Measurements from ENCODE around the gene BUD31.

BUD31 gene

DNA sequence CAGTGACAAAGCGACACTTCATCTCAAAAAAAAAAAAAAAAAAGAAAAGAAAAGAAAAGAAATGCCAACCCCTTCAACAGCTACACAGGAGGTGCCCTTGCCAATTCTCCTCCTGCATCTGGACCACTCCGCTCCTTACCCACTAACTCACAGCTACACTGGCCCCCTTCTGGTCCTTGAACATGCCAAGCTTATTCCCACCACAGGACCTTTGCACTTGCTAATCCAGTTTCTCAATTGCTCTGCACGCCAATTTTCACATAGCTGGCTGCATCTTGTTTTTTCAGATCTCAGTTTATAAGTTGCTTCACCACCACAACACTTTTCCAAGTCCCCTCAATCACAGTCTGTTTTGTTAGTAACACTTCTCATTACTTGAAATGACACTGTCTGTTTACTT, 5.9 kb upstream of the BUD31 start:
- peaks cover 35% of the 10 kb centered on the region for H3K79me2 ChIP-seq (ENCODE audit: control insufficient read depth, insufficient read depth, low read length)
- no peak overlapping the region for H2AK5ac ChIP-seq (ENCODE audit: low read length)
- no peak overlapping the region for H3K4me2 ChIP-seq (ENCODE audit: low read length)
- H2BK15ac ChIP-seq (replicated peaks; ENCODE audit: low read depth) = no peak overlapping the region
- no peak overlapping the region for H3K4me3 ChIP-seq (ENCODE audit: low read length)
- no peak overlapping the region for H3K56ac ChIP-seq (ENCODE audit: low read length)
- H2BK120ac ChIP-seq (ENCODE audit: low read depth, low read length) = no peak overlapping the region
- H3K79me1 ChIP-seq (ENCODE audit: low read length) = peaks cover 29% of the 10 kb centered on the region
- no peak overlapping the region for H3K23ac ChIP-seq (ENCODE audit: low read length)
- H3K4me1 ChIP-seq (ENCODE audit: control insufficient read depth, low read depth, low read length) = peaks cover 5% of the 10 kb centered on the region
- no peak overlapping the region for H4K8ac ChIP-seq (ENCODE audit: low read depth, low read length)
- no peaks in the 10 kb centered on the region for H3K27me3 ChIP-seq (ENCODE audit: insufficient read depth, low read length, poor library complexity)
- no peak overlapping the region for H3K9ac ChIP-seq (ENCODE audit: low read length)
- no peak overlapping the region for H3K4ac ChIP-seq (ENCODE audit: low read depth, low read length)
- H3K18ac ChIP-seq (ENCODE audit: low read length) = no peak overlapping the region
- H3K36me3 ChIP-seq (ENCODE audit: control insufficient read depth, insufficient read depth, low read length) = peaks cover 22% of the 10 kb centered on the region
- DNase-seq = no peak
- H3K27ac ChIP-seq (ENCODE audit: low read depth, low read length) = no peak overlapping the region
- no CpG with 5 or more reads among the region's 3 CpGs for whole genome bisulfite sequencing (ENCODE audit: extremely low coverage, insufficient coverage, low lambda C conversion rate)
- H2BK5ac ChIP-seq (ENCODE audit: low read length) = no peak overlapping the region
- H4K5ac ChIP-seq (ENCODE audit: low read length) = no peak overlapping the region

- WGBS (ENCODE audit: extremely low coverage, insufficient coverage, low lambda C conversion rate) = no CpG with 5 or more reads among the region's 5 CpGs
- Histone ChIP-seq H3K56ac (ENCODE audit: low read length) (no peak overlapping the region), H3K23ac (ENCODE audit: low read length) (no peak overlapping the region), H3K79me2 (ENCODE audit: control insufficient read depth, insufficient read depth, low read length) (peaks cover 40% of the 10 kb centered on the region), H2BK5ac (ENCODE audit: low read length) (no peak overlapping the region), H3K18ac (ENCODE audit: low read length) (no peak overlapping the region), H2AK5ac (ENCODE audit: low read length) (no peak overlapping the region), H3K9ac (ENCODE audit: low read length) (no peak overlapping the region), H3K36me3 (ENCODE audit: control insufficient read depth, insufficient read depth, low read length) (peaks cover 20% of the 10 kb centered on the region), H2BK120ac (ENCODE audit: low read depth, low read length) (no peak overlapping the region), H3K27ac (ENCODE audit: low read depth, low read length) (no peak overlapping the region), H3K4me3 (ENCODE audit: low read length) (no peak overlapping the region), H3K27me3 (ENCODE audit: insufficient read depth, low read length, poor library complexity) (no peaks in the 10 kb centered on the region), H3K4me1 (ENCODE audit: control insufficient read depth, low read depth, low read length) (peaks cover 5% of the 10 kb centered on the region), H3K4me2 (ENCODE audit: low read length) (no peak overlapping the region), H3K4ac (ENCODE audit: low read depth, low read length) (no peak overlapping the region), H2BK15ac (replicated peaks; ENCODE audit: low read depth) (no peak overlapping the region), H4K8ac (ENCODE audit: low read depth, low read length) (no peak overlapping the region), H3K79me1 (ENCODE audit: low read length) (peaks cover 29% of the 10 kb centered on the region), H4K5ac (ENCODE audit: low read length) (no peak overlapping the region)
- DNase-seq = no peak
These were observed 5.0 kb upstream of the BUD31 start for GRCh38 chr7:99403764-99404163.

DNA sequence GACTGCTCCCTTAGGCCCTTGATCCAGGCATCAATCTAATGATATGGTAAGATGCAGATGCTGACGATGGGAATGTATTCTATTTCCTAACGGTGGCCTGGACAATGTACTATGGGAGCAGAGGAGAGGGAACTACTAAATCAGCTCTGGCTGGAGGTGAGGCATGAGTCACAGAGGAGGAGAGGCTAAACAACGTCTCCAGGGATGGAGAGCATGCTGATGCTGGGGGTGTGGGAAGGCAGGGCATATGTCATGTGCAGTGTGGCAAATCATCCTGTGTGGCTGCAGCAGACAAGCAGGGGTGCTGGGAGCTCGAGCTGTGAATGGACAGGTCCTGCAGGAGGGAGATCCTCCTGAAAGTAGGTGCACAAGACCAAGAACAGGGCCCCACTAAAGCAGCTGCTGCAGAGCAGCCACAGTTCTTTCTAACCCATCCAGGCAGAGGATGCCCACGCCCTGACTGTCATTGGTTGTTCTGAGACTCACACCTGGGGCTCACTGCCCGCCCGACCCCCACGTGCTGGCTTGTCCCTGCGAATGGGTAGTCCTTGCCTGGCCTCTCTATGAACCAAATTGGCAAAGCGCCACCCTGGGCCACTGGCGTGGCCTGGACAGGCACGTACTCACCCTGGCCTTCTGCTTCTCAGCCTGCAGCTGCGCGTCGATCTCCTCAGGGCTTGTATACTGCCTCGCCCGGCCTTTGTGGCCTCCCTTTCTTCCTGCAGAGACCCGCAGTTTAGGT, 4.4 kb upstream of the BUD31 start:
- Histone ChIP-seq H3K4me3 (ENCODE audit: low read length) (no peak overlapping the region), H3K36me3 (ENCODE audit: control insufficient read depth, insufficient read depth, low read length) (peaks cover 17% of the 10 kb centered on the region), H3K27me3 (ENCODE audit: insufficient read depth, low read length, poor library complexity) (no peaks in the 10 kb centered on the region), H2BK15ac (replicated peaks; ENCODE audit: low read depth) (no peak overlapping the region), H3K79me1 (ENCODE audit: low read length) (peaks cover 30% of the 10 kb centered on the region), H3K4ac (ENCODE audit: low read depth, low read length) (no peak overlapping the region), H3K9ac (ENCODE audit: low read length) (no peak overlapping the region), H3K27ac (ENCODE audit: low read depth, low read length) (no peak overlapping the region), H4K5ac (ENCODE audit: low read length) (no peak overlapping the region), H2AK5ac (ENCODE audit: low read length) (no peak overlapping the region), H3K4me1 (ENCODE audit: control insufficient read depth, low read depth, low read length) (peaks cover 5% of the 10 kb centered on the region), H3K18ac (ENCODE audit: low read length) (no peak overlapping the region), H3K4me2 (ENCODE audit: low read length) (no peak overlapping the region), H2BK5ac (ENCODE audit: low read length) (no peak overlapping the region), H3K79me2 (ENCODE audit: control insufficient read depth, insufficient read depth, low read length) (peaks cover 46% of the 10 kb centered on the region), H4K8ac (ENCODE audit: low read depth, low read length) (no peak overlapping the region), H3K23ac (ENCODE audit: low read length) (no peak overlapping the region), H3K56ac (ENCODE audit: low read length) (no peak overlapping the region), H2BK120ac (ENCODE audit: low read depth, low read length) (no peak overlapping the region)
- no CpG with 5 or more reads among the region's 18 CpGs for WGBS (ENCODE audit: extremely low coverage, insufficient coverage, low lambda C conversion rate)
- no peak for DNase-seq

DNA sequence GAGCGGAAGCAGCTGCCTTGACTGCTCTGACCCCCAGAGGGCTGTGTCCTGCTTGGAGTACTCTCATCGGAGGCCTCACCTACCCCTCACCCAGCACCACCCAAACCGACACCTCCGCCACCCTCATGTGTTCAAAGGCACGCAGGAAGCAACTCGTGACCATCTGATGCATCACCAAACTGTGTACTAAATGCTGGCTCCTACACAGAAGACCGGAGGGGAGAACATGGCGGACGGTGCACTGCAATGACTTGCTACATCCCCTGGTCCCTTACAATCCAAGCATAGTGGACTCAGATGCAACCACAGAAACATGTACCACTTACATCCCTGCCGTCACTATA, 3.8 kb upstream of the BUD31 start:
- H2AK5ac ChIP-seq (ENCODE audit: low read length) = no peak overlapping the region
- H3K9ac ChIP-seq (ENCODE audit: low read length) = no peak overlapping the region
- no peak overlapping the region for H3K4me3 ChIP-seq (ENCODE audit: low read length)
- H3K79me2 ChIP-seq (ENCODE audit: control insufficient read depth, insufficient read depth, low read length) = peaks cover 51% of the 10 kb centered on the region
- H3K27ac ChIP-seq (ENCODE audit: low read depth, low read length) = no peak overlapping the region
- no peak overlapping the region for H3K18ac ChIP-seq (ENCODE audit: low read length)
- no peak overlapping the region for H2BK5ac ChIP-seq (ENCODE audit: low read length)
- H3K23ac ChIP-seq (ENCODE audit: low read length) = no peak overlapping the region
- no peak overlapping the region for H4K8ac ChIP-seq (ENCODE audit: low read depth, low read length)
- H3K4ac ChIP-seq (ENCODE audit: low read depth, low read length) = no peak overlapping the region
- no peak for DNase-seq
- peaks cover 17% of the 10 kb centered on the region for H3K36me3 ChIP-seq (ENCODE audit: control insufficient read depth, insufficient read depth, low read length)
- no peak overlapping the region for H4K5ac ChIP-seq (ENCODE audit: low read length)
- no peaks in the 10 kb centered on the region for H3K27me3 ChIP-seq (ENCODE audit: insufficient read depth, low read length, poor library complexity)
- no CpG with 5 or more reads among the region's 10 CpGs for WGBS (ENCODE audit: extremely low coverage, insufficient coverage, low lambda C conversion rate)
- H3K79me1 ChIP-seq (ENCODE audit: low read length) = peaks cover 31% of the 10 kb centered on the region
- H2BK15ac ChIP-seq (replicated peaks; ENCODE audit: low read depth) = no peak overlapping the region
- peaks cover 7% of the 10 kb centered on the region for H3K4me1 ChIP-seq (ENCODE audit: control insufficient read depth, low read depth, low read length)
- no peak overlapping the region for H2BK120ac ChIP-seq (ENCODE audit: low read depth, low read length)
- H3K56ac ChIP-seq (ENCODE audit: low read length) = no peak overlapping the region
- no peak overlapping the region for H3K4me2 ChIP-seq (ENCODE audit: low read length)

GRCh38 chr7:99406557-99406956, 2.2 kb upstream of the BUD31 start:
- Histone ChIP-seq H2BK120ac (ENCODE audit: low read depth, low read length) (no peak overlapping the region), H3K9ac (ENCODE audit: low read length) (peak overlapping the region; percentile 98), H3K4ac (ENCODE audit: low read depth, low read length) (no peak overlapping the region), H3K27ac (ENCODE audit: low read depth, low read length) (no peak overlapping the region), H3K4me2 (ENCODE audit: low read length) (no peak overlapping the region), H2BK15ac (replicated peaks; ENCODE audit: low read depth) (no peak overlapping the region), H3K4me1 (ENCODE audit: control insufficient read depth, low read depth, low read length) (peaks cover 7% of the 10 kb centered on the region), H3K23ac (ENCODE audit: low read length) (no peak overlapping the region), H3K56ac (ENCODE audit: low read length) (no peak overlapping the region), H3K27me3 (ENCODE audit: insufficient read depth, low read length, poor library complexity) (no peaks in the 10 kb centered on the region), H3K36me3 (ENCODE audit: control insufficient read depth, insufficient read depth, low read length) (peaks cover 14% of the 10 kb centered on the region), H3K4me3 (ENCODE audit: low read length) (no peak overlapping the region), H3K79me1 (ENCODE audit: low read length) (peaks cover 33% of the 10 kb centered on the region), H4K8ac (ENCODE audit: low read depth, low read length) (no peak overlapping the region), H4K5ac (ENCODE audit: low read length) (no peak overlapping the region), H3K18ac (ENCODE audit: low read length) (no peak overlapping the region), H2BK5ac (ENCODE audit: low read length) (no peak overlapping the region), H2AK5ac (ENCODE audit: low read length) (no peak overlapping the region), H3K79me2 (ENCODE audit: control insufficient read depth, insufficient read depth, low read length) (peaks cover 60% of the 10 kb centered on the region)
- no CpG with 5 or more reads among the region's 1 CpG for WGBS (ENCODE audit: extremely low coverage, insufficient coverage, low lambda C conversion rate)
- DNase-seq = no peak

GRCh38 chr7:99407872-99408378, 844 bp upstream of the BUD31 start:
- Histone ChIP-seq H2BK120ac (ENCODE audit: low read depth, low read length) (peak overlapping the region; percentile 37), H4K8ac (ENCODE audit: low read depth, low read length) (no peak overlapping the region), H3K4me1 (ENCODE audit: control insufficient read depth, low read depth, low read length) (peaks cover 7% of the 10 kb centered on the region), H3K27me3 (ENCODE audit: insufficient read depth, low read length, poor library complexity) (no peaks in the 10 kb centered on the region), H3K4ac (ENCODE audit: low read depth, low read length) (peak overlapping the region; percentile 93), H4K5ac (ENCODE audit: low read length) (no peak overlapping the region), H3K4me3 (ENCODE audit: low read length) (peak overlapping the region; percentile 98), H3K9ac (ENCODE audit: low read length) (peak overlapping the region; percentile 98), H3K79me1 (ENCODE audit: low read length) (peaks cover 31% of the 10 kb centered on the region), H2BK5ac (ENCODE audit: low read length) (peak overlapping the region; percentile 69), H3K27ac (ENCODE audit: low read depth, low read length) (peak overlapping the region; percentile 68), H3K4me2 (ENCODE audit: low read length) (peak overlapping the region; percentile 98), H3K56ac (ENCODE audit: low read length) (peak overlapping the region; percentile 99), H2BK15ac (replicated peaks; ENCODE audit: low read depth) (no peak overlapping the region), H3K79me2 (ENCODE audit: control insufficient read depth, insufficient read depth, low read length) (peaks cover 60% of the 10 kb centered on the region), H3K36me3 (ENCODE audit: control insufficient read depth, insufficient read depth, low read length) (peaks cover 13% of the 10 kb centered on the region), H2AK5ac (ENCODE audit: low read length) (peak overlapping the region; percentile 36), H3K23ac (ENCODE audit: low read length) (no peak overlapping the region), H3K18ac (ENCODE audit: low read length) (peak overlapping the region; percentile 88)
- DNase-seq = peak; percentile 67
- no CpG with 5 or more reads among the region's 28 CpGs for WGBS (ENCODE audit: extremely low coverage, insufficient coverage, low lambda C conversion rate)

Data from mesendoderm (in vitro differentiated cells).